Airway epithelial cell (primary cell): ENCODE measurements around the gene TRIP4. TPM values are rescaled to one million over a fixed set of nuclear protein-coding genes. Genes with fewer than 3 reads are reported as not detected.

ENCODE experiments used
- total RNA-seq: library from RNA; depleted of rRNA; stranded (reverse); fragments of >200 nt; gene quantifications from 2 replicates; pipeline ENCODE4 v1.2.3, GENCODE V29; 2015

The TRIP4 gene
- total RNA-seq, result 5.9 and 7.8 TPM in 2 replicates

GRCh38 chr15:64387562-64388168, at the start of gene TRIP4:
TRIP4 (plus strand) TSS chr15:64387836; CDS start chr15:64387864, 28 bp downstream.

GRCh38 chr15:64355944-64356709, 31.5 kb upstream of the TRIP4 start, which contains the start of gene CSNK1G1:
CSNK1G1 (minus strand) TSS chr15:64356173; CDS start chr15:64300499, 55,674 bp downstream.

GRCh38 chr15:64381000-64381751, 6.5 kb upstream of the TRIP4 start, which contains the start of gene PCLAF:
PCLAF (minus strand) TSS chr15:64381441; CDS start chr15:64381371, 70 bp downstream.

GRCh38 chr15:64460206-64460723, 72.6 kb downstream of the TRIP4 start, which contains the start of gene ZNF609:
ZNF609 (plus strand) TSS chr15:64460578; CDS start chr15:64499420, 38,842 bp downstream.

Other genes starting within 250 kb of the TRIP4 start
- 0.05 and 0.35 TPM in 2 replicates for gene SNX22, start 236.1 kb upstream of the TRIP4 start, total RNA-seq
- gene PPIB, start 224.8 kb upstream of the TRIP4 start, total RNA-seq, result 559 and 574 TPM in 2 replicates
- gene CSNK1G1, start 31.7 kb upstream of the TRIP4 start, total RNA-seq, result 13.7 and 20.7 TPM in 2 replicates
- 31.2 and 54.0 TPM in 2 replicates for gene PCLAF, start 6.4 kb upstream of the TRIP4 start, total RNA-seq
- gene ZNF609, start 72.7 kb downstream of the TRIP4 start, total RNA-seq, result 10.6 and 13.8 TPM in 2 replicates